ENCODE measurements around the gene PTPRH. TPM values are rescaled to one million over a fixed set of nuclear protein-coding genes. Genes with fewer than 3 reads are reported as not detected.

The PTPRH gene
- total and polyA plus RNA-seq, 9 of the 15 experiments (the other 6 are each of a cell fraction or from before 2014, with no cell fraction given) = 0.87 to 34.3 (median 22.7) TPM

- no peak for TF ChIP-seq JUN (IDR thresholded peaks at IDR 0.05; ENCODE audit: borderline replicate concordance, low read depth, low read length)
- TF ChIP-seq JUN (CRISPR knock-in tag; IDR thresholded peaks at IDR 0.05; ENCODE audit: borderline replicate concordance) = no peak
- TF ChIP-seq ZC3H11A (IDR thresholded peaks at IDR 0.05; ENCODE audit: low read depth, low read length) = no peak
- no peak for TF ChIP-seq CBX1 (IDR thresholded peaks at IDR 0.05; ENCODE audit: low read depth)
- peak; percentile 32; the same call in 1 of the 2 replicates for TF ChIP-seq ETS1 (conservative IDR thresholded peaks at IDR 0.05; ENCODE audit: control insufficient read depth, low read depth, low read length)
- peak; percentile 42; the same call in 1 of the 2 replicates for TF ChIP-seq MAX (CRISPR knock-in tag; IDR thresholded peaks at IDR 0.05)
- TF ChIP-seq MXD1 (CRISPR knock-in tag; IDR thresholded peaks at IDR 0.05; ENCODE audit: borderline replicate concordance, poor library complexity, severe bottlenecking) = no peak
- 0 out of 2 replicates have a peak, but pooled peaks have one; percentile 50 for TF ChIP-seq ZEB2 (IDR thresholded peaks at IDR 0.05)
- no peak for TF ChIP-seq SRSF7 (optimal IDR thresholded peaks at IDR 0.05; ENCODE audit: low read depth, low read length)
- no peak for TF ChIP-seq BRF1 (IDR thresholded peaks at IDR 0.05; ENCODE audit: borderline replicate concordance, extremely low read depth, insufficient read length)
- no peak for TF ChIP-seq YY1 (IDR thresholded peaks at IDR 0.05; ENCODE audit: borderline replicate concordance in 1 of 3, control insufficient read depth in 1 of 3, extremely low read depth in 1 of 3, insufficient read depth in 3 of 3, insufficient read length in 1 of 3, insufficient replicate concordance in 2 of 3, low read depth in 1 of 3, low read length in 2 of 3)
- TF ChIP-seq CREB3L1 (IDR thresholded peaks at IDR 0.05; ENCODE audit: borderline replicate concordance, low read depth) = no peak
- no peak for TF ChIP-seq ZBTB9 (CRISPR knock-in tag; IDR thresholded peaks at IDR 0.05)
- TF ChIP-seq ZNF197 (CRISPR knock-in tag; IDR thresholded peaks at IDR 0.05; ENCODE audit: low read depth) = no peak
- TF ChIP-seq MAZ (CRISPR knock-in tag; conservative IDR thresholded peaks at IDR 0.05 in 1 of 2, IDR thresholded peaks at IDR 0.05 in 1 of 2) = peak in 1 of 2 experiments; percentile 29; a peak in 1 of 4 replicates
- 0 out of 2 replicates have a peak, but pooled peaks have one; percentile 51 for TF ChIP-seq FOXP4 (CRISPR knock-in tag; IDR thresholded peaks at IDR 0.05; ENCODE audit: borderline replicate concordance)
- no peak for TF ChIP-seq LCOR (CRISPR knock-in tag; IDR thresholded peaks at IDR 0.05)
Observed at GRCh38 chr19:55156202-55157063, 52.9 kb downstream of the PTPRH start (continued).

Measured in K562 (cell line).